Measurements from ENCODE around the gene SLC39A11.
"Not testable (repeated sequence)": the region's sequence is repeated elsewhere in the genome, so short reads cannot be mapped to it uniquely, and the experiment has no call there.

SLC39A11 gene

DNA sequence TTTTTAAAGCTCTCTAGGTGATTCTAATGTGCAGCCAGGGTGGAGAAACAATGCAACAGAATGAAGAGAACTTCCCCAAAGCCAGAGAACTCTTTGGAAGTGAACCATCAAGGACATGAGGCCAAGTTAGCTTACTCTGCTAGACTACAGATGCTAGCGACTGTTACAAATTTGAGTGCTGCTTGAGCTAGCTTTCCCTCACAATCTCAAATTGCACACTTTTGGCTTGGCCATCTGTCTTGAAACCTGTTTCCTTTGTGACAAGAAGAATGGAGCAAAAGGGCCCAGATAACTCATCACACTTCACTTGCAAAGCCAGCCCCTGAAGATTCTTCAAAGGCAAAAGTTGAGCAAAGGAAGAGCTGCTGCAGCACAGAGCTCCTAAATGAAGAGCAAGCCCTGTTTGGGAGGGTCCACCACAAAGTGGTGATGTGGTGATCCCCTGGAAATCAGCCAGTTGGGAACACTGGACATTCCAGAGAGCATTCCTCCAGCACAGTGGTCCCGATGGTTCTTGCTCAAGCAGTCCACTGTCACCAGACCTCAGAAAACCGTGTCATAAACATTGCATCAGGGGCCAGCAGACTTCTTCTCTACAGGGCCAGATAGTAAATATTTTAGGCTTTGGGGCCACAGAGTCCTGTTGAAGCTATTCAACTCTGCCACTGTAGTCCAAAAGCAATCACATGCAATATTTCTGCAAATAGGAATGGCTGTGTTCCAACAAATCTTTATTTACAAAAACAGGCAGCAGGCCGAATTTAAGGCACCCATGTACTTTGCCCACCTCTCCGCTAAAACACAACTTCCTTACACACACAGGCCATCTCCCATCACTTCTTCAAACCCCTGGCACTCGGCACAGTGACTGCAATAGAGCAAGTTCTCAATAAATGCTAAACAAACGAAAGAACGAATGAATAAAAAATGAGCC lies 21.2 kb downstream of the SLC39A11 start:
- no peak for DNase-seq

- no peak for DNase-seq
Measured at GRCh38 chr17:73069841-73070240, 22.6 kb downstream of the SLC39A11 start.

DNA sequence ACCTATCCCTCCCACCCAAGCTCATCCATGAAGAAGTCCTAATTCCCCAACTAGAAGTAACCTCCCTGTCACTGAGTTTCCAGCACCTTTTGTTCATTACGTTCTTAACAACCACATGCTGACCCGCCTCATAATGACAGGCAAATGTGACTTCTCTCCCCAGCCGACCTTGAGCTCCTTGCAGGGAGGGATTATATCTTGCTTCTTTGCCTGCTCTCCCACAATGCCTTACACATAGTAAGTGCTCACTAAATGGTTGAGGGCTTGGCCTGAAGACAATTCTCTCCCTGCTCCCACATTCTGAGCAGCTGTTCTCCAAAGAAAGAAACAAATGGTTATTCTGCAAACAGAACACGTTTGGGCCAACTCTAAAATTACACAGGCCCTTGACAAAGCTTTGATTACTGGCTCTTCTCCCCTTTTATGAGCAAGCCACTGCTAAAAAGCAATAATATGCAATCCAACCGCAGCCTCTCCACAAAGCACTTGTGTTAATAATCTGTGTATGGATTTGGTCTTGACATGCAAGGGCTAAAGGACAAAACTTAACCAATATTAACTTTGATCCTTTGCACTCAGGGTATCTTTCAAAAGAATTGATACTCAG lies 23.2 kb downstream of the SLC39A11 start:
- no peak for DNase-seq

DNA sequence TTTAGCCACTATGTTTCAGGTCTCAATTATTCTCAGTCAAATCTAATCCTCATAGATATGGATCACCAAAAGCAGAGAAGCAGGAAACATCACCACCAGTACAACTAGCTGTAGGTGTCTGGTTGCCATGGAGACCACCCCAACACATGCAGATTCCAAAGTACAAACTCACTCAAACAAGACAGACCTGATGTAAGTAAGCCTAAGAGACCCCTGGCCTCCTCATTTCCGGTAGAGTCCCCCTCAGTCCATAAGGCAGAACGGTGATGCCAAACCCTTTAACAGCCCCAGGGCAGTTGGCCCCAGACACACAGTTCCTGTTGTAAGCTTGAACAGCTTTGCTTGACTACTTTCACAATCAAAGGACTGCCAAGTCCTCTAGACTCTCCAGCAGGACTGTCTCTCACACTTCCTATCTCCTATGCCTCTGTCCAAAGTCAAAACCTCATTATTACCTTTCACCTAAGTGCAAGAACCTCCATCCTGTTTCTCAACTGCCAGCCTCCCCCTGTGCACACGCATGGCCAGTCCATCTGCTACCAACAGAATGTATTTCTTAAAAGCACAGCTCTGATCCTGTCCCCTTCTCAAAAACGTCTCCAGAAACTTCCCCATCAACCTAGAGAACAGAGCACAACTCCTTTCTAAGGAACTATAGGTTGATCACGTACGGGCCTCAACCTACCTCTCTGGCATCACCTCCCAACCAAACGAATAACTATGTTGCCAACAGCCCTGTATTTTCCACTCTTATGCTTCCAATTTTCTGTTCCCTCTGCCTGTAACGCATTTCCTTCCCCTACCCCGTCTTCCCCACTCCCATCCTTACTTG lies 23.9 kb downstream of the SLC39A11 start:
- no peak for DNase-seq

GRCh38 chr17:73067699-73068098 lies 24.8 kb downstream of the SLC39A11 start:
- DNase-seq: not testable (repeated sequence)

- DNase-seq: no peak
Measured at GRCh38 chr17:73067075-73067474, 25.4 kb downstream of the SLC39A11 start.

DNA sequence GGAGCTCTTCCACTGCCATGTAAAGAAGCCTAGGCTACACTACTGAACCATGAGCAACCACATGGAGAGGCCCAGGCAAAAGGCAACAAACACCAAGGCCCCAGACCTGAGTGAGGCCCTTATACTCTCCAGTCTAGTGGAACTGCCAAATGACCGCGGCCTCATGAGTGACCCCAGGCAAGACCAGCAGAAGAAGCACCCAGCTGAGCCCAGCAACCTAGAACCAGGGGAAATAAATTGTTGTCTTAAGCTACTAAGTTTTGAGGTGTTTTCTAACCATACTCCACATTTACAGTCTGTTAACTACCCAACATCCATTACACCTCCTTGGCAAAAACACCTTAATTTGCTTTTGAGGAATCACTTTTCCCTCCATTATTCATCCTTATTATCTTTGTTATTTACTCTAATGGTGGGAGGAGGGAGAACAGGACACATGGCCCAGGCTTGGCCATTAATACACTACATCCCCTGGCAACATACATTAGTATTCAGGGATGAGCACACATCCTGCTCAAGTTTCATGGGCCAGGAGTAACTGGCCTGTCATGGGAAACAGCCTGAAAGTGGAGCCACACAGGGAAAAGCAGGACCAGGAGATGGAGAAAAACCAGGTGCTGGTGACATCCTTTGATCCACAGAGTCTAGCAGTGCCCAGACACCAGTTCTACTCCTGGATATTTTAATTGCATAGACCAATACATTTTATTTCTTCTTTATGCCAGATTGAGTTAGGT lies 26.2 kb downstream of the SLC39A11 start:
- no peak for DNase-seq

- DNase-seq: no peak
Measured at GRCh38 chr17:73065376-73065775, 27.1 kb downstream of the SLC39A11 start.

DNA sequence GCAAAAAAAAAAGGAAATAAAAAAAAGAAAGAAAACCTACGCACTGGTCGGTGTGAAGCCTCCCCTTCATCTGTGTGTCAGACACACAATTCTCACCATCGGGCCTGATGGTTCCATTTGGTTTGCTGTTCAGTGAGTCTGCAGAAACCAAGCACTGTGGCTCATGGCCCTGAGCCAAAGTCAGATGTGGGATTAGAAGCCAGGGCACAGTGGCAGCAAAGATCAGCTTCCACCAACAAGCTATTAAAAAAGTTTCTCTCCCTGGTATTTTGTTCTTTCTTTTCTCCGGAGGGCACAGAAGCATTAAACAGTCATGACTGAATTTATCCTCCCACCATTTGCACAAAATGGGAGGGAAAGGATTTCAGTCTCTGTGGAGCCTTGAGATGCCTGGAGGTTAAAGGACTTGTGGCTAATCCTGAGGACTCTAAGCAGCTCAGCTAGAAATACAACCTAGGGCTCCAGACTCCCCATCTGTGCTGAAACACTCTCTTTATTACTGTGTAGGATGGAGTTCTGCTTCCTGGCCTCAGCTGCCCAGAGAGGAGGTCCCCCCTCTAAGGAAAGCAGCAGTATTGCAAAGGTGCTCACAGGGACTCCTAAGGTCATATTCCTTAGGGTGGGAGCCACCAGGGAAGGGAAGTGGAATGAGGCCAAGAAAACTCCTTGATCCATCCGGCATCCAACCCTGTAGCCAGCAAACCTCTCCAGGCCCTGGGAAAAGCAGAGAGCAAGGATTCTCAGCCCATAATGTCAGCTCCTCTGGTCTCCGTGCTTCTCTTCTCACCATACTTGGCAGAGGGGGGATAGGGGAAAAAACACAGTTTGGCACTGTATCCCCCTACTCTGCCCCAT lies 28.2 kb downstream of the SLC39A11 start:
- no peak for DNase-seq

- no peak for DNase-seq
Measured at GRCh38 chr17:73062726-73063125, 29.8 kb downstream of the SLC39A11 start.

GRCh38 chr17:73061161-73061560 lies 31.3 kb downstream of the SLC39A11 start:
- no peak for DNase-seq

DNA sequence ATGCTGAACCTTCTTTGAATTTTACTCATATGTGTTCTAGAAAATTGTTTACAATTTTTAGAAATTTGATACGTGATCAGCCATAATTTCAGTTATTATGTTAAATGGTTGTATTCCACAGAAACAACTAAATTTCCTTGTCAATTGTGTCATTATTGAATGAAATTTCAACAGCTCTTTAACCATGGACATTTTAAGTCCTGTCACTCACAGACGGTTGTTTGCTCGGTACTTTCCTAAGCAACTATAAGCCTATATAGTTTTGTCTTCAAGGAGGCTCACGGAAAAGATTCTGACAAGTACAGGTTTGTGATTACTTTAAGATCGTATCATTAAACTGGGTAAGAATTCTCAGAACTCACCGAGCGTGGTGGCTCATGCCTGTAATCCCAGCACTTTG lies 31.8 kb downstream of the SLC39A11 start:
- no peak for DNase-seq

- DNase-seq: not testable (repeated sequence)
Measured at GRCh38 chr17:73059713-73060112, 32.8 kb downstream of the SLC39A11 start.

DNA sequence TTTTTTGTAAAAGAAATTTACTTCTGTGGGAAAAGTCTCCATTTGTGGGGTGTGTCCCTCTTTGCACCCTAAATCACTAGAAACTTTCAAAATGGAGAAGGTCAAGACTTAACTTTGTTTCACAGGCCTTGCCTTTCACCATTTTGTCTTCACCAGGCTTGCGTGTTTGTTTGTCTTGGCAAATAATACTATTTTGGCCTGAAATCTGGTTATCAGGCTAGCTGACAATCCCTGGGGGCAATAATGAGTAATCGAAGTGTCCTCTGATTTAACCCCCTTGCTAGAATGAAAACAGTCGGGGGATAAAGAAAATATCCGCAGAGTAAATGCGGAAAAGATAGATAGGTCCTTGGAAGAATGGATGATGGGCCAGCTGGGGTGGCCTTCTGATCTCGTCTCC lies 34.5 kb downstream of the SLC39A11 start:
- no peak for DNase-seq

- DNase-seq: no peak
Measured at GRCh38 chr17:73057196-73057595, 35.3 kb downstream of the SLC39A11 start.

GRCh38 chr17:73052923-73053322 lies 39.6 kb downstream of the SLC39A11 start:
- no peak for DNase-seq

GRCh38 chr17:73050797-73051196 lies 41.7 kb downstream of the SLC39A11 start:
- DNase-seq: no peak

- no peak for DNase-seq
Measured at GRCh38 chr17:73048170-73048569, 44.3 kb downstream of the SLC39A11 start.

DNA sequence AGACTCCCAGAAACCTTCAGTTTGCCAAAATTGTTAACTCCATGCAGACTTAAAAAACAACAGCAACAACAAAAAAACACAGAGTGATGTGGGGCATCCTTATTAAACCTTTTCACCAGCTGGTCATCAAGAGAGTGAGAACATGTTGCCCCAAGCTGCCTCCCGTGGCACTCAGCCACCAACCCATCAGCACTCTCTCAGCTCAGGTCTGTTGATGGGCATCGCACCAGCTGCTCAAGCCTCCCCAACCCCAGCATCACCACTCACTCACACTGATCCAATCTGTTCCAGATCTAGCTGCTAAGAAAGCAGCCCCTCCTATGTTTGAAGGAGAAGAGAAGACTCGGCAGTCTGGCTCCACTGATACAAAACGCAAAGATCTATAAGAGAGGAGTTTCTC lies 46.8 kb downstream of the SLC39A11 start:
- no peak for DNase-seq

GRCh38 chr17:73043686-73044581 lies 48.6 kb downstream of the SLC39A11 start:
- DNase-seq: no peak

Data from stimulated activated CD4-positive, alpha-beta T cell treated with anti-CD3 and anti-CD28 coated beads, Interleukin-4, amount 100 ng/mL, for 4 hours (primary cell).